Measurements from ENCODE around the gene FRAT2.

GRCh38 chr10:97336006-97336405, 1.5 kb upstream of the FRAT2 start:
- TF ChIP-seq NFIC (IDR thresholded peaks at IDR 0.05): no peak
- no peak for TF ChIP-seq FOXM1 (IDR thresholded peaks at IDR 0.05; ENCODE audit: borderline replicate concordance, low read depth)
- TF ChIP-seq EP300 (IDR thresholded peaks at IDR 0.05; ENCODE audit: borderline replicate concordance): no peak
- no peak for TF ChIP-seq CEBPB (IDR thresholded peaks at IDR 0.05)
- TF ChIP-seq USF1 (IDR thresholded peaks at IDR 0.05): no peak
